ENCODE results near the gene PODXL2.
A peak's percentile ranks its signal among the peaks of the same experiment; 100 is the strongest.
"Not testable (repeated sequence)": the region's sequence is repeated elsewhere in the genome, so short reads cannot be mapped to it uniquely, and the experiment has no call there.

The PODXL2 gene

GRCh38 chr3:127630811-127631714, 2.1 kb downstream of the PODXL2 start:
- DNase-seq: no peak

- no peak for DNase-seq
Observed at GRCh38 chr3:127632035-127632820, 3.2 kb downstream of the PODXL2 start.

- DNase-seq: no peak
Observed at GRCh38 chr3:127634653-127635052, 5.7 kb downstream of the PODXL2 start.

GRCh38 chr3:127637546-127637945, 8.6 kb downstream of the PODXL2 start:
- no peak for DNase-seq

GRCh38 chr3:127637971-127638370, 9.0 kb downstream of the PODXL2 start:
- DNase-seq: no peak

GRCh38 chr3:127639173-127640041, 10.4 kb downstream of the PODXL2 start:
- DNase-seq: no peak

GRCh38 chr3:127640042-127640355, 11.0 kb downstream of the PODXL2 start:
- no peak for DNase-seq

GRCh38 chr3:127644641-127645370, 15.8 kb downstream of the PODXL2 start:
- DNase-seq: no peak

- no peak for DNase-seq
Observed at GRCh38 chr3:127645371-127646015, 16.5 kb downstream of the PODXL2 start.

- DNase-seq: no peak
Observed at GRCh38 chr3:127646501-127647046, 17.6 kb downstream of the PODXL2 start.

- DNase-seq: no peak
Observed at GRCh38 chr3:127647166-127647844, 18.3 kb downstream of the PODXL2 start.

GRCh38 chr3:127647845-127648204, 18.8 kb downstream of the PODXL2 start:
- no peak for DNase-seq

- DNase-seq: no peak
Observed at GRCh38 chr3:127650236-127650635, 21.3 kb downstream of the PODXL2 start.

GRCh38 chr3:127651516-127652172, 22.7 kb downstream of the PODXL2 start:
- no peak for DNase-seq

- DNase-seq: peak; percentile 21
Observed at GRCh38 chr3:127652246-127652995, 23.4 kb downstream of the PODXL2 start.

- DNase-seq: no peak
Observed at GRCh38 chr3:127654374-127654773, 25.4 kb downstream of the PODXL2 start.

GRCh38 chr3:127654993-127655392, 26.0 kb downstream of the PODXL2 start:
- not testable (repeated sequence) for DNase-seq

- DNase-seq: no peak
Observed at GRCh38 chr3:127655641-127656040, 26.7 kb downstream of the PODXL2 start.

GRCh38 chr3:127656906-127657305, 27.9 kb downstream of the PODXL2 start:
- DNase-seq: no peak

- DNase-seq: no peak
Observed at GRCh38 chr3:127658234-127658633, 29.2 kb downstream of the PODXL2 start.

All from NCI-H526 treated with DMSO at 0.1 percent for 48 hours (cell line).